ENCODE measurements around the gene C9orf43. TPM values are rescaled to one million over a fixed set of nuclear protein-coding genes. Genes with fewer than 3 reads are reported as not detected.
A peak's percentile ranks its signal among the peaks of the same experiment; 100 is the strongest.
"Not testable (repeated sequence)": the region's sequence is repeated elsewhere in the genome, so short reads cannot be mapped to it uniquely, and the experiment has no call there.

C9orf43 gene
- 1 to 10 TPM in 1 of 4 donors, under 1 TPM in 1, not detected in 2; 0.59 to 1.3 TPM for total RNA-seq

- TF ChIP-seq EP300 (IDR thresholded peaks at IDR 0.05): peak; percentile 77 to 92
- TF ChIP-seq POLR2A (IDR thresholded peaks at IDR 0.05): peak in 1 of 2 donors; percentile 68
- TF ChIP-seq CTCF (IDR thresholded peaks at IDR 0.05): peak in 2 of 5 experiments; percentile 39 to 74
- H3K4me3 ChIP-seq: peak within 1 kb of the TSS; percentile 56 to 97 (median 78)
- no peaks in the 10 kb centered on the region for H3K9me3 ChIP-seq
- peak; percentile 90 to 94 for DNase-seq (ENCODE audit: low spot score in 2 of 2)
- H3K27me3 ChIP-seq: no peaks in the 10 kb centered on the region
- peak within 1 kb of the TSS; percentile 88 to 99 (median 93) for H3K27ac ChIP-seq
- peaks cover 0 to 26% (median 0%) of the 10 kb centered on the region in 3 donors for H3K36me3 ChIP-seq
- 0% methylated on average over 47 to 61 of the region's 61 CpGs for WGBS, 2 donors
- H3K4me1 ChIP-seq: peaks cover 0 to 36% (median 12%) of the 10 kb centered on the region in 4 donors
Observed at GRCh38 chr9:113410207-113410864, at the start of gene C9orf43, which contains the start of gene POLE3. C9orf43 (plus strand) TSS chr9:113410747; CDS start chr9:113413494, 2,747 bp downstream. POLE3 (minus strand) TSS chr9:113410675; CDS start chr9:113410293, 382 bp downstream.

- Histone ChIP-seq H3K9me3 (no peaks in the 10 kb centered on the region), H3K4me1 (no peaks in the 10 kb centered on the region), H3K36me3 (no peaks in the 10 kb centered on the region), H3K27ac (no peak overlapping the region), H3K27me3 (no peaks in the 10 kb centered on the region), H3K4me3 (no peak overlapping the region)
- WGBS, 2 donors: 49 to 58% methylated on average over 7 of the region's 7 CpGs
- no peak for DNase-seq (ENCODE audit: low spot score in 2 of 2)
- TF ChIP-seq CTCF (IDR thresholded peaks at IDR 0.05) (no peak), EP300 (IDR thresholded peaks at IDR 0.05) (no peak), POLR2A (IDR thresholded peaks at IDR 0.05) (no peak)
Observed at GRCh38 chr9:113361304-113362018, 49.1 kb upstream of the C9orf43 start.

- 86 to 97% methylated on average over 3 of the region's 3 CpGs for WGBS, 2 donors
- no peak for TF ChIP-seq CTCF (IDR thresholded peaks at IDR 0.05)
- no peaks in the 10 kb centered on the region for H3K4me1 ChIP-seq
- no peaks in the 10 kb centered on the region for H3K9me3 ChIP-seq
- no peaks in the 10 kb centered on the region for H3K36me3 ChIP-seq
- H3K27me3 ChIP-seq: no peaks in the 10 kb centered on the region
- H3K4me3 ChIP-seq: no peak overlapping the region
- DNase-seq (ENCODE audit: low spot score in 2 of 2): no peak
- no peak overlapping the region for H3K27ac ChIP-seq
Observed at GRCh38 chr9:113363336-113363735, 47.2 kb upstream of the C9orf43 start.

- Histone ChIP-seq H3K4me1 (no peaks in the 10 kb centered on the region), H3K27ac (no peak overlapping the region), H3K27me3 (no peaks in the 10 kb centered on the region), H3K9me3 (no peaks in the 10 kb centered on the region), H3K4me3 (no peak overlapping the region), H3K36me3 (no peaks in the 10 kb centered on the region)
- no peak for DNase-seq (ENCODE audit: low spot score in 2 of 2)
- TF ChIP-seq POLR2A (IDR thresholded peaks at IDR 0.05): no peak
- WGBS, 2 donors: 35 to 48% methylated on average over 1 of the region's 1 CpG
Observed at GRCh38 chr9:113364951-113365350, 45.6 kb upstream of the C9orf43 start.

GRCh38 chr9:113365652-113366051 is 44.9 kb upstream of the C9orf43 start:
- 82 to 88% methylated on average over 3 of the region's 3 CpGs for WGBS, 2 donors
- H3K36me3 ChIP-seq; H3K27me3 ChIP-seq; H3K4me3 ChIP-seq; DNase-seq (ENCODE audit: low spot score in 2 of 2); H3K4me1 ChIP-seq; H3K27ac ChIP-seq; H3K9me3 ChIP-seq: not testable (repeated sequence)

GRCh38 chr9:113368348-113368981 is 42.1 kb upstream of the C9orf43 start:
- TF ChIP-seq POLR2A (IDR thresholded peaks at IDR 0.05) (no peak), CTCF (IDR thresholded peaks at IDR 0.05) (no peak), EP300 (IDR thresholded peaks at IDR 0.05) (no peak)
- DNase-seq (ENCODE audit: low spot score in 2 of 2): no peak
- no peaks in the 10 kb centered on the region for H3K27me3 ChIP-seq
- no peak overlapping the region for H3K27ac ChIP-seq
- no peak overlapping the region for H3K4me3 ChIP-seq
- no peaks in the 10 kb centered on the region for H3K9me3 ChIP-seq
- 83 to 84% methylated on average over 5 of the region's 5 CpGs for WGBS, 2 donors
- H3K4me1 ChIP-seq: no peaks in the 10 kb centered on the region
- peaks cover 0 to 11% (median 3%) of the 10 kb centered on the region in 3 donors for H3K36me3 ChIP-seq

All from tibial nerve (tissue), 4 donors.